Brain microvascular endothelial cell (primary cell): ENCODE results near the gene ALK.

ENCODE experiments used
- DNase-seq: peaks from one replicate; pipeline ENCODE4 v3.0.0-alpha.2; 2020
- H3K27ac ChIP-seq: fragments of 250-450 bp; sonication (Bioruptor Pico); 2 replicates; pipeline ENCODE4 v1.5.1; 2020; ENCODE audit warnings: mild to moderate bottlenecking, moderate library complexity
- H3K27me3 ChIP-seq: fragments of 250-450 bp; sonication (Bioruptor Pico); replicated peaks from 2 replicates; pipeline ENCODE4 v1.5.1; 2020; ENCODE audit warnings: mild to moderate bottlenecking
- H3K36me3 ChIP-seq: fragments of 250-450 bp; sonication (Bioruptor Pico); replicated peaks from 2 replicates; pipeline ENCODE4 v1.5.1; 2020; ENCODE audit warnings: mild to moderate bottlenecking
- H3K4me3 ChIP-seq: 2 replicates; pipeline ENCODE4 v1.5.1; 2011; ENCODE audit warnings: low read depth, mild to moderate bottlenecking, control low read depth, low read length, moderate library complexity
- CTCF ChIP-seq: IDR thresholded peaks from 2 replicates; pipeline ENCODE4 v1.5.1; 2011; ENCODE audit warnings: low read depth, mild to moderate bottlenecking, moderate library complexity, low read length, control low read depth, inconsistent platforms; ENCODE audit errors: missing control alignments
- in situ Hi-C: cut with HindIII; loops from 2 replicates; pipeline ENCODE4 v1.10.0; 2017; ENCODE audit warnings: low sequenced_read_pairs, low pct_ligation_motif_present

ALK gene

GRCh38 chr2:29921560-29921915, at the start of gene ALK:
Gene ALK (minus strand): TSS chr2:29921586. CDS start chr2:29920659, 927 bp downstream.
- Histone ChIP-seq H3K36me3 (no peaks in the 10 kb centered on the region), H3K4me3 (peak within 1 kb of the TSS; percentile 34), H3K27me3 (peaks cover 33% of the 10 kb centered on the region), H3K27ac (no peak within 1 kb of the TSS)
- no peak for TF ChIP-seq CTCF
- in situ Hi-C loops = no loop called here
- DNase-seq = peak; percentile 62

GRCh38 chr2:29966266-29966665, 44.9 kb upstream of the ALK start:
- DNase-seq = no peak
- no peaks in the 10 kb centered on the region for H3K27me3 ChIP-seq
- no peak overlapping the region for H3K4me3 ChIP-seq
- no peaks in the 10 kb centered on the region for H3K36me3 ChIP-seq
- in situ Hi-C loops = no loop called here
- no peak overlapping the region for H3K27ac ChIP-seq
- TF ChIP-seq CTCF = no peak

- Histone ChIP-seq H3K27me3 (no peaks in the 10 kb centered on the region), H3K27ac (no peak overlapping the region), H3K36me3 (no peaks in the 10 kb centered on the region), H3K4me3 (no peak overlapping the region)
- in situ Hi-C loops = no loop called here
- DNase-seq = no peak
- TF ChIP-seq CTCF = no peak
Measured at GRCh38 chr2:29963972-29964570, 42.7 kb upstream of the ALK start.

GRCh38 chr2:29962922-29963321, 41.5 kb upstream of the ALK start:
- Histone ChIP-seq H3K27ac (no peak overlapping the region), H3K36me3 (no peaks in the 10 kb centered on the region), H3K27me3 (no peaks in the 10 kb centered on the region), H3K4me3 (no peak overlapping the region)
- no peak for DNase-seq
- in situ Hi-C loops = no loop called here
- no peak for TF ChIP-seq CTCF

GRCh38 chr2:29954316-29954715, 32.9 kb upstream of the ALK start:
- DNase-seq = no peak
- Histone ChIP-seq H3K27me3 (no peaks in the 10 kb centered on the region), H3K36me3 (no peaks in the 10 kb centered on the region), H3K27ac (no peak overlapping the region), H3K4me3 (no peak overlapping the region)
- TF ChIP-seq CTCF = no peak
- in situ Hi-C loops = no loop called here

- Histone ChIP-seq H3K27me3 (no peaks in the 10 kb centered on the region), H3K36me3 (no peaks in the 10 kb centered on the region), H3K27ac (no peak overlapping the region), H3K4me3 (no peak overlapping the region)
- DNase-seq = no peak
- in situ Hi-C loops = no loop called here
- TF ChIP-seq CTCF = no peak
Measured at GRCh38 chr2:29952973-29953372, 31.6 kb upstream of the ALK start.
